ENCODE data around the gene CEP170B. TPM values are rescaled to one million over a fixed set of nuclear protein-coding genes. Genes with fewer than 3 reads are reported as not detected.

The CEP170B gene
- total and polyA plus RNA-seq, 2 donors (not counting 3 experiments of a cell fraction or from before 2014, with no cell fraction given), result 13.9 to 38.6 TPM

DNA sequence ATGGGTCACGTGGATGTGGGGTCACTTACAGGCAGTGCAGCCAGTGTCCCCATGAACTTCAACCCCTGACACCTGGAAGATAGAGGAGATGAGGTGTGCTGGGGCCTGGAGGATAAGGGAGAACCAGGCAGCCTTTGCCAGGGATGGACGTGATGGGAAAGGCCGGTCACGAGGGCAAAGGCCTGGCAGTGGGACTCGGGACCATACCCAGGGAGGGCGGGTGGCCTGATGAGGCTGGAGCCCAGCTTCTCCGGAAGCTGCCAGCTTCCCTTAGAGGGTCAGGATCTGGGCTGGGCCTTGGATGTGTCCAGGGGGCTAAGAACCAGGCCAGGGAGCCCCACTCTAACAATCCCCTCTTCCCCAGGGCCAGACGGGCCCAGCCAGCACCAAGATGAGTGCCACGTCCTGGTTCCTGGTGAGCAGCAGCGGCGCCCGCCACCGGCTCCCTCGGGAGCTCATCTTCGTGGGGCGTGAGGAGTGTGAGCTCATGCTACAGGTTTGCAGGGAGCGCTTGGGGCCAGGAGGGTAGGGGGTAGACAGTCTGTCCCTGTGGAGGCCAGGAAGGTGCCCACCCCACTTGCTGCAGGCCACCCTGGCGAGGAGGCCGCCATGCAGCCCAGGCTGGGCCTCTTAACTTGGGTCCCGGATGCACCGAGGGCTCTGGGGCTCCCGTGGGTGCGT, 3.1 kb downstream of the CEP170B start:
- Histone ChIP-seq H4K20me1 (replicated peaks; ENCODE audit: control insufficient read depth, extremely low read depth, insufficient read depth, low read length) (no peaks in the 10 kb centered on the region), H3K27me3 (ENCODE audit: control insufficient read depth in 2 of 2, insufficient read depth in 2 of 2, low read length in 2 of 2) (peaks cover 10 to 12% of the 10 kb centered on the region in 2 experiments), H3K4me3 (replicated peaks in 1 of 3; ENCODE audit: insufficient read depth in 1 of 3, low read depth in 1 of 3, low read length in 3 of 3) (no peak overlapping the region), H3K27ac (ENCODE audit: insufficient read depth, low read depth, low read length) (no peak overlapping the region), H3K9me3 (replicated peaks; ENCODE audit: control insufficient read depth, insufficient read depth, low read length) (no peaks in the 10 kb centered on the region), H3K9me1 (replicated peaks; ENCODE audit: control insufficient read depth, extremely low read depth, insufficient read depth, low read length) (no peaks in the 10 kb centered on the region), H3K9ac (replicated peaks; ENCODE audit: extremely low read depth, insufficient read depth, low read length) (no peak overlapping the region), H3K79me2 (ENCODE audit: control insufficient read depth, insufficient read depth, low read length) (peaks cover 22% of the 10 kb centered on the region), H2AFZ (ENCODE audit: low read depth, low read length) (no peak overlapping the region), H3K4me1 (ENCODE audit: control insufficient read depth, extremely low read depth, insufficient read depth, low read length) (peaks cover 5% of the 10 kb centered on the region), H3K36me3 (ENCODE audit: control insufficient read depth in 2 of 2, extremely low read depth in 1 of 2, insufficient read depth in 2 of 2, low read length in 2 of 2) (no peaks in the 10 kb centered on the region), H3K4me2 (ENCODE audit: insufficient read depth, low read length) (no peak overlapping the region)
- no TSS peak for BruUV-seq (replicated peaks)
- no peak for TF ChIP-seq MAX (IDR thresholded peaks at IDR 0.05; ENCODE audit: insufficient read depth, insufficient read length)
- no peak for TF ChIP-seq POLR2AphosphoS5 (IDR thresholded peaks at IDR 0.05; ENCODE audit: insufficient read depth, low read depth, low read length)
- TF ChIP-seq EZH2 (IDR thresholded peaks at IDR 0.05; ENCODE audit: borderline replicate concordance, low read depth, low read length, severe bottlenecking), result no peak
- no peak for TF ChIP-seq FOS (IDR thresholded peaks at IDR 0.05; ENCODE audit: borderline replicate concordance, insufficient read depth, low read length)
- TF ChIP-seq MYC (IDR thresholded peaks at IDR 0.05; ENCODE audit: low read depth, low read length), result no peak
- TF ChIP-seq, protein P1, sequence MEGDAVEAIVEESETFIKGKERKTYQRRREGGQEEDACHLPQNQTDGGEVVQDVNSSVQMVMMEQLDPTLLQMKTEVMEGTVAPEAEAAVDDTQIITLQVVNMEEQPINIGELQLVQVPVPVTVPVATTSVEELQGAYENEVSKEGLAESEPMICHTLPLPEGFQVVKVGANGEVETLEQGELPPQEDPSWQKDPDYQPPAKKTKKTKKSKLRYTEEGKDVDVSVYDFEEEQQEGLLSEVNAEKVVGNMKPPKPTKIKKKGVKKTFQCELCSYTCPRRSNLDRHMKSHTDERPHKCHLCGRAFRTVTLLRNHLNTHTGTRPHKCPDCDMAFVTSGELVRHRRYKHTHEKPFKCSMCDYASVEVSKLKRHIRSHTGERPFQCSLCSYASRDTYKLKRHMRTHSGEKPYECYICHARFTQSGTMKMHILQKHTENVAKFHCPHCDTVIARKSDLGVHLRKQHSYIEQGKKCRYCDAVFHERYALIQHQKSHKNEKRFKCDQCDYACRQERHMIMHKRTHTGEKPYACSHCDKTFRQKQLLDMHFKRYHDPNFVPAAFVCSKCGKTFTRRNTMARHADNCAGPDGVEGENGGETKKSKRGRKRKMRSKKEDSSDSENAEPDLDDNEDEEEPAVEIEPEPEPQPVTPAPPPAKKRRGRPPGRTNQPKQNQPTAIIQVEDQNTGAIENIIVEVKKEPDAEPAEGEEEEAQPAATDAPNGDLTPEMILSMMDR (IDR thresholded peaks at IDR 0.05; ENCODE audit: extremely low read depth in 1 of 2, insufficient read depth in 1 of 2, low read depth in 1 of 2, low read length in 2 of 2), result no peak
- no peak for TF ChIP-seq JUN (IDR thresholded peaks at IDR 0.05; ENCODE audit: borderline replicate concordance, insufficient read depth, insufficient read length, low read depth)
- TF ChIP-seq POLR2A (IDR thresholded peaks at IDR 0.05; ENCODE audit: low read depth, low read length), result no peak
- no peak for TF ChIP-seq GATA2 (IDR thresholded peaks at IDR 0.05; ENCODE audit: insufficient read depth, insufficient read length, low read depth, low read length)
- ChIA-PET CTCF (interaction anchor here (3.4 kb wide), 1 partner anchor 99 kb away, joined by 11 read pairs; no protein-coding TSS in a partner anchor), POLR2A (no interaction called here)
- intact Hi-C loops (cut with micrococcal nuclease), result no loop called here
- DNase-seq (ENCODE audit: low read depth, low spot score) (no peak), FAIRE-seq (no peak)
- dilution Hi-C loops (cut with MboI; ENCODE audit: extremely low pct_ligation_motif_present, low sequenced_read_pairs), result no loop called here
